Upper lobe of left lung (tissue), 6 donors: ENCODE data around the gene BEND6. TPM values are rescaled to one million over a fixed set of nuclear protein-coding genes. Genes with fewer than 3 reads are reported as not detected.

ENCODE experiments used
- ATAC-seq, 2 donors: fragments of 200-7000 bp; cut with Tn5 transposase; one replicate each; pipeline ENCODE4 v1.9.1; 2022; ENCODE audit warnings: mild to moderate bottlenecking in 2 of 2, moderate library complexity in 2 of 2; ENCODE audit not compliant: low FRiP score in 2 of 2
- DNase-seq, 2 donors: peaks; one replicate each; pipeline ENCODE4 v3.0.0-alpha.2; 2019 to 2020
- H3K27ac ChIP-seq, 4 donors: fragments of 200-600 bp; sonication (generic); one replicate each; pipeline ENCODE4 v1.5.1; 2016 to 2019
- H3K27me3 ChIP-seq, 4 donors: fragments of 200-600 bp; sonication (generic); one replicate each; pipeline ENCODE4 v1.5.1; 2017 to 2019
- H3K36me3 ChIP-seq, 4 donors: fragments of 200-600 bp; sonication (generic); one replicate each; pipeline ENCODE4 v1.5.1; 2016 to 2019
- H3K4me1 ChIP-seq, 4 donors: fragments of 200-600 bp; sonication (generic); one replicate each; pipeline ENCODE4 v1.5.1; 2018 to 2019
- H3K4me3 ChIP-seq, 4 donors: fragments of 200-600 bp; sonication (generic); one replicate each; pipeline ENCODE4 v1.5.1; 2017 to 2019; ENCODE audit warnings: mild to moderate bottlenecking in 2 of 4, moderate library complexity in 1 of 4
- H3K9me3 ChIP-seq, 4 donors: fragments of 200-600 bp; sonication (generic); one replicate each; pipeline ENCODE4 v1.5.1; 2018 to 2019
- CTCF ChIP-seq, 6 experiments: fragments of 450-650 bp in 4 of 6; fragments of 200-600 bp in 2 of 6; sonication (generic) in 2 of 6; IDR thresholded peaks; one replicate each; pipeline ENCODE4 v1.5.1; 2016 to 2019; ENCODE audit warnings: antibody characterized with exemption in 6 of 6
- EP300 ChIP-seq, 4 donors: sonication (generic); formaldehyde crosslinking; IDR thresholded peaks; one replicate each; pipeline ENCODE4 v1.5.1; 2017; ENCODE audit warnings: antibody characterized with exemption in 4 of 4, control low read depth in 2 of 4
- POLR2A ChIP-seq, 4 donors: fragments of 450-650 bp; IDR thresholded peaks; one replicate each; pipeline ENCODE4 v1.5.1; 2016 to 2017; ENCODE audit warnings: antibody characterized with exemption in 4 of 4, mild to moderate bottlenecking in 2 of 4
- POLR2AphosphoS5 ChIP-seq, 2 donors: sonication (generic); formaldehyde crosslinking; IDR thresholded peaks; one replicate each; pipeline ENCODE4 v1.5.1; 2017; ENCODE audit warnings: antibody characterized with exemption in 2 of 2
- WGBS, 2 donors: methylation state at CpG; one replicate each; pipeline ENCODE4 v1.1.5; 2017 to 2018; 5-methylcytosine and 5-hydroxymethylcytosine counted together
- total RNA-seq, 6 donors: library from RNA; depleted of rRNA in 4 of 6; stranded (reverse); fragments of >200 nt in 4 of 6; gene quantifications; one replicate each; pipeline versions ENCODE4 v1.1.0 to v1.2.1, GENCODE V29; 2016 to 2021
- donor health status: DM: no; HTN: no; CAD: no; lungs with moderate emphysema.
- donor health status: DM: no; HTN: yes; CAD: no; lungs with severe emphysema.

BEND6 gene
- total RNA-seq, 6 donors from 2014 or later, result 0.29 to 1.1 (median 0.30) TPM; not detected in 3

GRCh38 chr6:56934876-56935275 is 20.0 kb upstream of the BEND6 start:
- no peak for DNase-seq
- Histone ChIP-seq H3K4me3 (no peak overlapping the region), H3K4me1 (no peaks in the 10 kb centered on the region), H3K27me3 (no peaks in the 10 kb centered on the region), H3K36me3 (no peaks in the 10 kb centered on the region), H3K9me3 (no peaks in the 10 kb centered on the region), H3K27ac (no peak overlapping the region)
- no peak for TF ChIP-seq CTCF (IDR thresholded peaks at IDR 0.05)
- TF ChIP-seq POLR2AphosphoS5 (IDR thresholded peaks at IDR 0.05), result no peak
- no peak for TF ChIP-seq POLR2A (IDR thresholded peaks at IDR 0.05)
- no peak for TF ChIP-seq EP300 (IDR thresholded peaks at IDR 0.05)
- ATAC-seq, result peak in 1 of 2 donors; percentile 26
- 86 to 91% methylated on average over 4 of the region's 4 CpGs for WGBS, 2 donors

GRCh38 chr6:56936466-56936865 is 18.4 kb upstream of the BEND6 start:
- Histone ChIP-seq H3K36me3 (no peaks in the 10 kb centered on the region), H3K27me3 (no peaks in the 10 kb centered on the region), H3K27ac (no peak overlapping the region), H3K4me1 (no peaks in the 10 kb centered on the region), H3K9me3 (peaks cover 2 to 11% (median 9%) of the 10 kb centered on the region in 4 donors), H3K4me3 (no peak overlapping the region)
- TF ChIP-seq EP300 (IDR thresholded peaks at IDR 0.05), result no peak
- no peak for TF ChIP-seq POLR2AphosphoS5 (IDR thresholded peaks at IDR 0.05)
- no peak for TF ChIP-seq POLR2A (IDR thresholded peaks at IDR 0.05)
- no peak for TF ChIP-seq CTCF (IDR thresholded peaks at IDR 0.05)
- WGBS, 2 donors, result 47 to 55% methylated on average over 4 of the region's 4 CpGs
- ATAC-seq (no peak), DNase-seq (no peak)

- WGBS, 2 donors, result 53 to 56% methylated on average over 1 of the region's 1 CpG
- Histone ChIP-seq H3K27ac (no peak overlapping the region), H3K36me3 (no peaks in the 10 kb centered on the region), H3K4me3 (no peak overlapping the region), H3K27me3 (no peaks in the 10 kb centered on the region), H3K4me1 (no peaks in the 10 kb centered on the region), H3K9me3 (peaks cover 3 to 13% (median 10%) of the 10 kb centered on the region in 4 donors)
- DNase-seq (no peak), ATAC-seq (peak in 1 of 2 donors; percentile 86)
- TF ChIP-seq POLR2AphosphoS5 (IDR thresholded peaks at IDR 0.05), result no peak
Measured at GRCh38 chr6:56938649-56939191, 16.2 kb upstream of the BEND6 start.

GRCh38 chr6:56940463-56940862 is 14.4 kb upstream of the BEND6 start:
- H3K36me3 ChIP-seq, result no peaks in the 10 kb centered on the region
- TF ChIP-seq POLR2AphosphoS5 (IDR thresholded peaks at IDR 0.05), result no peak
- TF ChIP-seq POLR2A (IDR thresholded peaks at IDR 0.05), result no peak
- TF ChIP-seq CTCF (IDR thresholded peaks at IDR 0.05), result no peak
- TF ChIP-seq EP300 (IDR thresholded peaks at IDR 0.05), result no peak
- no peak overlapping the region for H3K4me3 ChIP-seq
- H3K4me1 ChIP-seq, result no peaks in the 10 kb centered on the region
- peaks cover 3 to 13% (median 10%) of the 10 kb centered on the region in 4 donors for H3K9me3 ChIP-seq
- no peak for DNase-seq
- no peaks in the 10 kb centered on the region for H3K27me3 ChIP-seq
- ATAC-seq, result no peak
- H3K27ac ChIP-seq, result no peak overlapping the region
- WGBS, 2 donors, result 94 to 97% methylated on average over 5 of the region's 5 CpGs

- no peak for ATAC-seq
- peaks cover 3 to 13% (median 10%) of the 10 kb centered on the region in 4 donors for H3K9me3 ChIP-seq
- no peak overlapping the region for H3K4me3 ChIP-seq
- DNase-seq, result no peak
- H3K27ac ChIP-seq, result no peak overlapping the region
- TF ChIP-seq POLR2A (IDR thresholded peaks at IDR 0.05) (no peak), EP300 (IDR thresholded peaks at IDR 0.05) (no peak), CTCF (IDR thresholded peaks at IDR 0.05) (no peak), POLR2AphosphoS5 (IDR thresholded peaks at IDR 0.05) (no peak)
- no peaks in the 10 kb centered on the region for H3K36me3 ChIP-seq
- H3K4me1 ChIP-seq, result no peaks in the 10 kb centered on the region
- no peaks in the 10 kb centered on the region for H3K27me3 ChIP-seq
Measured at GRCh38 chr6:56940977-56941376, 13.9 kb upstream of the BEND6 start.
